ENCODE data around the gene PAM. TPM values are rescaled to one million over a fixed set of nuclear protein-coding genes. Genes with fewer than 3 reads are reported as not detected.

PAM gene
- total RNA-seq, 2 experiments from 2014 or later, result 15.1 to 16.1 TPM

- POLR2A ChIA-PET, result no interaction called here
- TF ChIP-seq CTCF (IDR thresholded peaks at IDR 0.05), result no peak
Measured at GRCh38 chr5:102826629-102827028, 71.5 kb downstream of the PAM start.

GRCh38 chr5:102830241-102830640 lies 75.1 kb downstream of the PAM start:
- H3K27me3 ChIP-seq (ENCODE audit: control insufficient read depth in 1 of 2, insufficient read depth in 2 of 2, low read length in 2 of 2), result no peaks in the 10 kb centered on the region
- no peaks in the 10 kb centered on the region for H3K36me3 ChIP-seq (ENCODE audit: insufficient read depth, low read length)
- Mint-ChIP-seq H3K4me3 (no peak overlapping the region), H3K4me1 (ENCODE audit: low read depth) (peaks cover 21% of the 10 kb centered on the region), H3K9me3 (no peaks in the 10 kb centered on the region), H3K36me3 (ENCODE audit: low read depth) (no peaks in the 10 kb centered on the region), H3K27me3 (no peaks in the 10 kb centered on the region), H3K27ac (no peak overlapping the region)
- ATAC-seq (ENCODE audit: poor library complexity), result no peak
- no peak overlapping the region for H3K27ac ChIP-seq (ENCODE audit: low read depth in 1 of 2, low read length in 2 of 2)
- TF ChIP-seq CTCF (IDR thresholded peaks at IDR 0.05), result no peak
- ChIA-PET CTCF (no interaction called here), POLR2A (no interaction called here)
- no peak for DNase-seq
- no peaks in the 10 kb centered on the region for H3K9me3 ChIP-seq (ENCODE audit: control insufficient read depth in 1 of 2, insufficient read depth in 1 of 2, low read length in 2 of 2)
- H3K4me3 ChIP-seq (ENCODE audit: low read length), result no peak overlapping the region
- peaks cover 4% of the 10 kb centered on the region for H3K4me1 ChIP-seq (ENCODE audit: insufficient read depth, low read length)
- intact Hi-C loops (cut with DNase I, micrococcal nuclease), result no loop called here

More at GRCh38 chr5:102826629-102827028, 71.5 kb downstream of the PAM start:
- H3K4me1 Mint-ChIP-seq (ENCODE audit: low read depth), result peaks cover 14% of the 10 kb centered on the region
- ATAC-seq (ENCODE audit: poor library complexity) (no peak), DNase-seq (no peak)
- Histone ChIP-seq H3K9me3 (ENCODE audit: control insufficient read depth in 1 of 2, insufficient read depth in 1 of 2, low read length in 2 of 2) (no peaks in the 10 kb centered on the region), H3K27me3 (ENCODE audit: control insufficient read depth in 1 of 2, insufficient read depth in 2 of 2, low read length in 2 of 2) (no peaks in the 10 kb centered on the region), H3K4me3 (ENCODE audit: low read length) (no peak overlapping the region), H3K36me3 (ENCODE audit: insufficient read depth, low read length) (no peaks in the 10 kb centered on the region), H3K4me1 (ENCODE audit: insufficient read depth, low read length) (peaks cover 4% of the 10 kb centered on the region), H3K27ac (ENCODE audit: low read depth in 1 of 2, low read length in 2 of 2) (no peak overlapping the region)
- no peaks in the 10 kb centered on the region for H3K27me3 Mint-ChIP-seq
- no peak overlapping the region for H3K4me3 Mint-ChIP-seq
- CTCF ChIA-PET, result no interaction called here
- H3K36me3 Mint-ChIP-seq (ENCODE audit: low read depth), result no peaks in the 10 kb centered on the region
- no peaks in the 10 kb centered on the region for H3K9me3 Mint-ChIP-seq
- intact Hi-C loops (cut with DNase I, micrococcal nuclease), result no loop called here
- no peak overlapping the region for H3K27ac Mint-ChIP-seq

GRCh38 chr5:102832445-102832844 lies 77.3 kb downstream of the PAM start:
- no peaks in the 10 kb centered on the region for H3K4me1 ChIP-seq (ENCODE audit: insufficient read depth, low read length)
- no peak overlapping the region for H3K27ac ChIP-seq (ENCODE audit: low read depth in 1 of 2, low read length in 2 of 2)
- H3K9me3 Mint-ChIP-seq, result no peaks in the 10 kb centered on the region
- no peak for TF ChIP-seq CTCF (IDR thresholded peaks at IDR 0.05)
- H3K27ac Mint-ChIP-seq, result no peak overlapping the region
- no peak for DNase-seq
- ATAC-seq (ENCODE audit: poor library complexity), result no peak
- no peaks in the 10 kb centered on the region for H3K36me3 Mint-ChIP-seq (ENCODE audit: low read depth)
- no peaks in the 10 kb centered on the region for H3K9me3 ChIP-seq (ENCODE audit: control insufficient read depth in 1 of 2, insufficient read depth in 1 of 2, low read length in 2 of 2)
- CTCF ChIA-PET, result no interaction called here
- intact Hi-C loops (cut with DNase I, micrococcal nuclease), result no loop called here
- H3K27me3 Mint-ChIP-seq, result no peaks in the 10 kb centered on the region
- no peak overlapping the region for H3K4me3 Mint-ChIP-seq
- H3K4me3 ChIP-seq (ENCODE audit: low read length), result no peak overlapping the region
- no peaks in the 10 kb centered on the region for H3K27me3 ChIP-seq (ENCODE audit: control insufficient read depth in 1 of 2, insufficient read depth in 2 of 2, low read length in 2 of 2)
- POLR2A ChIA-PET, result interaction anchor here (1.2 kb wide), 1 partner anchor 12 kb away, joined by 3 read pairs; no protein-coding TSS in a partner anchor
- H3K36me3 ChIP-seq (ENCODE audit: insufficient read depth, low read length), result no peaks in the 10 kb centered on the region
- peaks cover 12% of the 10 kb centered on the region for H3K4me1 Mint-ChIP-seq (ENCODE audit: low read depth)

Measured in CD4-positive, alpha-beta T cell (primary cell).